Measurements from ENCODE around the gene IKZF5. TPM values are rescaled to one million over a fixed set of nuclear protein-coding genes. Genes with fewer than 3 reads are reported as not detected.

Gene IKZF5
- total RNA-seq, 4 donors from 2014 or later, result 4.3 to 11.0 (median 7.7) TPM

- intact Hi-C loops (cut with DNase I; ENCODE audit: low total_unique reads) (no loop called here), in situ Hi-C loops (cut with MboI; ENCODE audit: low sequenced_read_pairs in 4 of 4) (loop anchor here in 1 of 4 donors (25.0 kb wide), 1 partner anchor 195 kb away; the partner anchor contains the start of gene BUB3)
- Histone ChIP-seq H3K4me3 (no peak overlapping the region), H3K4me1 (no peaks in the 10 kb centered on the region), H3K27me3 (no peaks in the 10 kb centered on the region), H3K9me3 (peaks cover 0 to 5% (median 0%) of the 10 kb centered on the region in 3 donors), H3K27ac (no peak overlapping the region), H3K36me3 (no peaks in the 10 kb centered on the region)
- TF ChIP-seq, protein P1, sequence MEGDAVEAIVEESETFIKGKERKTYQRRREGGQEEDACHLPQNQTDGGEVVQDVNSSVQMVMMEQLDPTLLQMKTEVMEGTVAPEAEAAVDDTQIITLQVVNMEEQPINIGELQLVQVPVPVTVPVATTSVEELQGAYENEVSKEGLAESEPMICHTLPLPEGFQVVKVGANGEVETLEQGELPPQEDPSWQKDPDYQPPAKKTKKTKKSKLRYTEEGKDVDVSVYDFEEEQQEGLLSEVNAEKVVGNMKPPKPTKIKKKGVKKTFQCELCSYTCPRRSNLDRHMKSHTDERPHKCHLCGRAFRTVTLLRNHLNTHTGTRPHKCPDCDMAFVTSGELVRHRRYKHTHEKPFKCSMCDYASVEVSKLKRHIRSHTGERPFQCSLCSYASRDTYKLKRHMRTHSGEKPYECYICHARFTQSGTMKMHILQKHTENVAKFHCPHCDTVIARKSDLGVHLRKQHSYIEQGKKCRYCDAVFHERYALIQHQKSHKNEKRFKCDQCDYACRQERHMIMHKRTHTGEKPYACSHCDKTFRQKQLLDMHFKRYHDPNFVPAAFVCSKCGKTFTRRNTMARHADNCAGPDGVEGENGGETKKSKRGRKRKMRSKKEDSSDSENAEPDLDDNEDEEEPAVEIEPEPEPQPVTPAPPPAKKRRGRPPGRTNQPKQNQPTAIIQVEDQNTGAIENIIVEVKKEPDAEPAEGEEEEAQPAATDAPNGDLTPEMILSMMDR (IDR thresholded peaks at IDR 0.05 in 4 of 5, conservative IDR thresholded peaks at IDR 0.05 in 1 of 5), result no peak
- no peak for TF ChIP-seq POLR2A (IDR thresholded peaks at IDR 0.05)
- ATAC-seq (no peak), DNase-seq (no peak)
Measured at GRCh38 chr10:122966879-122967278, 41.7 kb downstream of the IKZF5 start.

GRCh38 chr10:122962405-122962804, 46.2 kb downstream of the IKZF5 start:
- TF ChIP-seq POLR2A (IDR thresholded peaks at IDR 0.05), result no peak
- TF ChIP-seq, protein P1 (IDR thresholded peaks at IDR 0.05 in 4 of 5, conservative IDR thresholded peaks at IDR 0.05 in 1 of 5), result no peak
- H3K9me3 ChIP-seq, result peaks cover 0 to 4% (median 0%) of the 10 kb centered on the region in 3 donors
- intact Hi-C loops (cut with DNase I; ENCODE audit: low total_unique reads) (no loop called here), in situ Hi-C loops (cut with MboI; ENCODE audit: low sequenced_read_pairs in 4 of 4) (loop anchor here in 1 of 4 donors (25.0 kb wide), 1 partner anchor 200 kb away; the partner anchor contains the start of gene BUB3)
- H3K4me3 ChIP-seq, result no peak overlapping the region
- H3K27ac ChIP-seq, result no peak overlapping the region
- no peaks in the 10 kb centered on the region for H3K27me3 ChIP-seq
- H3K4me1 ChIP-seq, result no peaks in the 10 kb centered on the region
- no peaks in the 10 kb centered on the region for H3K36me3 ChIP-seq
- ATAC-seq (no peak), DNase-seq (no peak)

DNA sequence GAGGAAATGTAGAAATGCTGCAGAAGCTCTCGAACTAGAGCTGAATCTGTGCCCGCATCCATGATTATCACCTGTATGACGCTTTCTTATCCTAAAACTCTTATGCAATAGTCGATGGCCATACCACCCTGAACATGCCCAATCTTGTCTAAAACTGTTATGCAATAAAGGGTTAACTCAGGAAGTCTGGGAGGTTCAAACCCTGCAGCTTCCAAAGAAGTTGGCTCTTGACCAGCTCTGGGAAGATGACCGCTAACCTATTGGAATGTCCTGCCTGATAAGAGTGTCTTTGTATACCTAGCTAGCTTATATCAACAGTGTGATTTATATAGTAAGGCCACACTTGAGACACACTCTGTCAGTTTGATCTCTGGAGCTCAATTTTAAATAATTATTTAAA, 51.1 kb downstream of the IKZF5 start:
- Histone ChIP-seq H3K4me3 (no peak overlapping the region), H3K27me3 (no peaks in the 10 kb centered on the region), H3K36me3 (no peaks in the 10 kb centered on the region), H3K9me3 (no peaks in the 10 kb centered on the region), H3K27ac (no peak overlapping the region), H3K4me1 (peaks cover 10 to 16% of the 10 kb centered on the region in 2 donors)
- TF ChIP-seq POLR2A (IDR thresholded peaks at IDR 0.05), result no peak
- TF ChIP-seq, protein P1 (IDR thresholded peaks at IDR 0.05 in 4 of 5, conservative IDR thresholded peaks at IDR 0.05 in 1 of 5), result no peak
- in situ Hi-C loops (cut with MboI; ENCODE audit: low sequenced_read_pairs in 4 of 4), result loop anchor here in 1 of 4 donors (25.0 kb wide), 1 partner anchor 205 kb away; the partner anchor contains the start of gene BUB3
- DNase-seq (no peak), ATAC-seq (no peak)
- intact Hi-C loops (cut with DNase I; ENCODE audit: low total_unique reads), result no loop called here

DNA sequence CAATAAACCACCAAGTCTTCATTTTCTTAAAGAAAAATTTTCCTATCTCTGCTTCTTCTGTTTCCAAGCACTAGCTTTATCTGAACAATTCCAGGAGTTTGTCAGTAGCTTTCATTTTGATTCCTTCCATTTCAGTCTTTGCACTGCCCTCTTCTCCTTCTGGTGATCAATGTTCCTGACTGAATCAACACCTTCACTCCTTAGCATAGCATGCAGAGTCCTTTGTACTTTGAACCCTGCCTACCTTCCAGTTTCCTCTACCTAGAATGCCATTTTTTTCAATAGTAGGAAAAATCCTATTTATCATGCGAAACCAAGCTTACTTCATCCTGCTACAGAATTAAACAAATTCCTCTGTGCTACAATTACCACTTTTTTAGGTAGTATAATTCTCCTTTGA, 52.7 kb downstream of the IKZF5 start:
- intact Hi-C loops (cut with DNase I; ENCODE audit: low total_unique reads), result loop anchor here (2.0 kb wide), 1 partner anchor 53 kb away; the partner anchor contains the start of genes ACADSB and IKZF5
- TF ChIP-seq, protein P1 (IDR thresholded peaks at IDR 0.05 in 4 of 5, conservative IDR thresholded peaks at IDR 0.05 in 1 of 5), result no peak
- no peak for TF ChIP-seq POLR2A (IDR thresholded peaks at IDR 0.05)
- in situ Hi-C loops (cut with MboI; ENCODE audit: low sequenced_read_pairs in 4 of 4), result loop anchor here in 1 of 4 donors (25.0 kb wide), 1 partner anchor 206 kb away; the partner anchor contains the start of gene BUB3

More for the DNA sequence above, 52.7 kb downstream of the IKZF5 start:
- no peaks in the 10 kb centered on the region for H3K27me3 ChIP-seq
- H3K9me3 ChIP-seq, result no peaks in the 10 kb centered on the region
- no peak overlapping the region for H3K4me3 ChIP-seq
- H3K4me1 ChIP-seq, result peaks cover 10 to 22% of the 10 kb centered on the region in 2 donors
- no peak for ATAC-seq
- H3K27ac ChIP-seq, result no peak overlapping the region
- no peak for DNase-seq
- H3K36me3 ChIP-seq, result peaks cover 0 to 8% of the 10 kb centered on the region in 2 donors

Data from gastrocnemius medialis (tissue), 4 donors.